ENCODE measurements around the gene C16orf92.

GRCh38 chr16:29977063-29977825 is 45.8 kb upstream of the C16orf92 start:
- TF ChIP-seq, protein P1, sequence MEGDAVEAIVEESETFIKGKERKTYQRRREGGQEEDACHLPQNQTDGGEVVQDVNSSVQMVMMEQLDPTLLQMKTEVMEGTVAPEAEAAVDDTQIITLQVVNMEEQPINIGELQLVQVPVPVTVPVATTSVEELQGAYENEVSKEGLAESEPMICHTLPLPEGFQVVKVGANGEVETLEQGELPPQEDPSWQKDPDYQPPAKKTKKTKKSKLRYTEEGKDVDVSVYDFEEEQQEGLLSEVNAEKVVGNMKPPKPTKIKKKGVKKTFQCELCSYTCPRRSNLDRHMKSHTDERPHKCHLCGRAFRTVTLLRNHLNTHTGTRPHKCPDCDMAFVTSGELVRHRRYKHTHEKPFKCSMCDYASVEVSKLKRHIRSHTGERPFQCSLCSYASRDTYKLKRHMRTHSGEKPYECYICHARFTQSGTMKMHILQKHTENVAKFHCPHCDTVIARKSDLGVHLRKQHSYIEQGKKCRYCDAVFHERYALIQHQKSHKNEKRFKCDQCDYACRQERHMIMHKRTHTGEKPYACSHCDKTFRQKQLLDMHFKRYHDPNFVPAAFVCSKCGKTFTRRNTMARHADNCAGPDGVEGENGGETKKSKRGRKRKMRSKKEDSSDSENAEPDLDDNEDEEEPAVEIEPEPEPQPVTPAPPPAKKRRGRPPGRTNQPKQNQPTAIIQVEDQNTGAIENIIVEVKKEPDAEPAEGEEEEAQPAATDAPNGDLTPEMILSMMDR (conservative IDR thresholded peaks at IDR 0.05; ENCODE audit: low read length), result no peak
- no peak for TF ChIP-seq EZH2phosphoT487 (IDR thresholded peaks at IDR 0.05; ENCODE audit: borderline replicate concordance)

Data from Loucy (cell line).